ENCODE data around the gene GALNT15.

- TF ChIP-seq YY1 (IDR thresholded peaks at IDR 0.05; ENCODE audit: insufficient read depth, insufficient read length) (no peak), ZNF274 (IDR thresholded peaks at IDR 0.05; ENCODE audit: low read depth, low read length) (no peak)
Measured at GRCh38 chr3:16203671-16204629, 29.5 kb downstream of the GALNT15 start.

Measured in NT2/D1 (cell line).